Suprapubic skin (tissue), 3 donors: ENCODE data around the gene IRS2.

Experiments
- POLR2A ChIP-seq, 2 donors: fragments of 450-650 bp; IDR thresholded peaks; one replicate each; pipeline ENCODE4 v1.6.1; 2017; ENCODE audit warnings: antibody characterized with exemption in 2 of 2, mild to moderate bottlenecking in 2 of 2, moderate library complexity in 2 of 2
- TF ChIP-seq, protein P1 (sequence below), 2 donors: fragments of 200-600 bp in 1 of 2; fragments of 450-650 bp in 1 of 2; sonication (generic) in 1 of 2; IDR thresholded peaks; one replicate each; pipeline ENCODE4 v1.5.1; 2016 to 2019; ENCODE audit warnings: antibody characterized with exemption in 2 of 2, mild to moderate bottlenecking in 1 of 2, moderate library complexity in 1 of 2

DNA sequence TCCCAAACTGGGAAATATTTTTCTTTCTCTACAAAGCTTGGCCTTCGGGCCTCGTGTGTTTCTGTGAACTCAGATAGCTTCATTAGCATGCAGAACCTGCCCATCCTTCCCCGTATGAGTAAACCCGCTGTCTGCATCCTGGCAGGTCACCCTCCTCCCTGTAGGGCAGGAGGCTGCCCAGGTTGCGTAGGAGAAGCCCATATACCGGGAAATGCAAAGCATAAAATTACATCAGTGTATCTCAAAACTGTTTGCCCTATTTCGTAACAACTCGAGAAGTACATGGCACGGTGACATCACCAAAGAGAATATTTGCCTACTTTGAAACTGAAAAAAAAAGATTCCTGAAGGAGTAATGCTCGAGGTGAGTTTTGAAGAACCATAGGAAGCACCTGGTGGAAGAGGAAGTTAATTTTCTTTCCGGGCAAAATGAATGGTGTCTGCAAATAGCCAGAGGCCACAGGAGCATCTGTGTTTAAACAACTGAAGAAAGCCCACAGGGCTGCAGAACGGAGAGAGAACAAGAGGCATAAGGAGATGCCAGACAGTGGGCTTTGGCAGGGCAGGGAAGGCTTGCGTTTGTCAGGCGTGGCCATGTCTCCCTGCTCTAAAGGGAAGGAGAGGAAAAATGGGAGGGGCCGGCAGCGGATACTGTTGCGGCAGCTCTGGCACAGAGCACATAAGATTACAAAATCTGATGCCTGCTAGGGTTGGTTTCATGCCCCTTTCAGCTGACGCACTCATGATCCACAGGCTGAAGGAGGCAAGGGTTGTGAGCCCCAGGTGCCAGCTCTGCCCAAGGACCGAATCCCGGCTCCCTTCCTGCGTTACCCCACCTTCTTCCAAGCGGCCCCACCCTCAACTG is 81.4 kb downstream of the IRS2 start:
- TF ChIP-seq, protein P1, sequence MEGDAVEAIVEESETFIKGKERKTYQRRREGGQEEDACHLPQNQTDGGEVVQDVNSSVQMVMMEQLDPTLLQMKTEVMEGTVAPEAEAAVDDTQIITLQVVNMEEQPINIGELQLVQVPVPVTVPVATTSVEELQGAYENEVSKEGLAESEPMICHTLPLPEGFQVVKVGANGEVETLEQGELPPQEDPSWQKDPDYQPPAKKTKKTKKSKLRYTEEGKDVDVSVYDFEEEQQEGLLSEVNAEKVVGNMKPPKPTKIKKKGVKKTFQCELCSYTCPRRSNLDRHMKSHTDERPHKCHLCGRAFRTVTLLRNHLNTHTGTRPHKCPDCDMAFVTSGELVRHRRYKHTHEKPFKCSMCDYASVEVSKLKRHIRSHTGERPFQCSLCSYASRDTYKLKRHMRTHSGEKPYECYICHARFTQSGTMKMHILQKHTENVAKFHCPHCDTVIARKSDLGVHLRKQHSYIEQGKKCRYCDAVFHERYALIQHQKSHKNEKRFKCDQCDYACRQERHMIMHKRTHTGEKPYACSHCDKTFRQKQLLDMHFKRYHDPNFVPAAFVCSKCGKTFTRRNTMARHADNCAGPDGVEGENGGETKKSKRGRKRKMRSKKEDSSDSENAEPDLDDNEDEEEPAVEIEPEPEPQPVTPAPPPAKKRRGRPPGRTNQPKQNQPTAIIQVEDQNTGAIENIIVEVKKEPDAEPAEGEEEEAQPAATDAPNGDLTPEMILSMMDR (IDR thresholded peaks at IDR 0.05) = no peak
- TF ChIP-seq POLR2A (IDR thresholded peaks at IDR 0.05) = no peak
